Stimulated activated CD8-positive, alpha-beta memory T cell treated with anti-CD3 and anti-CD28 coated beads, Interleukin-15, amount 100 ng/mL, for 48 hours (primary cell): ENCODE measurements around the gene GALNT17.

Experiments used
- DNase-seq, 2 donors: peaks; one replicate each; pipeline ENCODE4 v3.0.0-alpha.2; 2020; ENCODE audit warnings: low read depth in 2 of 2

GALNT17 gene

GRCh38 chr7:71285571-71286145 is 153.7 kb downstream of the GALNT17 start:
- DNase-seq = no peak

- no peak for DNase-seq
Observed at GRCh38 chr7:71286336-71286735, 154.4 kb downstream of the GALNT17 start.

- DNase-seq = no peak
Observed at GRCh38 chr7:71286924-71287323, 155.0 kb downstream of the GALNT17 start.

- no peak for DNase-seq
Observed at GRCh38 chr7:71290452-71290851, 158.5 kb downstream of the GALNT17 start.

GRCh38 chr7:71298378-71298777 is 166.4 kb downstream of the GALNT17 start:
- no peak for DNase-seq

- no peak for DNase-seq
Observed at GRCh38 chr7:71300086-71300485, 168.1 kb downstream of the GALNT17 start.

GRCh38 chr7:71300603-71301002 is 168.7 kb downstream of the GALNT17 start:
- DNase-seq = no peak

GRCh38 chr7:71301167-71301566 is 169.2 kb downstream of the GALNT17 start:
- DNase-seq = no peak

- no peak for DNase-seq
Observed at GRCh38 chr7:71303566-71303965, 171.6 kb downstream of the GALNT17 start.

- no peak for DNase-seq
Observed at GRCh38 chr7:71308096-71308495, 176.2 kb downstream of the GALNT17 start.

GRCh38 chr7:71311576-71311975 is 179.6 kb downstream of the GALNT17 start:
- DNase-seq = no peak

GRCh38 chr7:71312755-71313490 is 181.0 kb downstream of the GALNT17 start:
- no peak for DNase-seq

GRCh38 chr7:71313553-71313952 is 181.6 kb downstream of the GALNT17 start:
- DNase-seq = no peak

GRCh38 chr7:71320916-71321315 is 189.0 kb downstream of the GALNT17 start:
- DNase-seq = no peak

GRCh38 chr7:71322201-71322600 is 190.3 kb downstream of the GALNT17 start:
- no peak for DNase-seq

- DNase-seq = no peak
Observed at GRCh38 chr7:71323726-71324125, 191.8 kb downstream of the GALNT17 start.

GRCh38 chr7:71325151-71325550 is 193.2 kb downstream of the GALNT17 start:
- no peak for DNase-seq

- DNase-seq = no peak
Observed at GRCh38 chr7:71326595-71326994, 194.7 kb downstream of the GALNT17 start.

GRCh38 chr7:71327946-71328345 is 196.0 kb downstream of the GALNT17 start:
- DNase-seq = no peak

- DNase-seq = no peak
Observed at GRCh38 chr7:71329030-71329660, 197.2 kb downstream of the GALNT17 start.

GRCh38 chr7:71332207-71332606 is 200.3 kb downstream of the GALNT17 start:
- DNase-seq = no peak

- DNase-seq = no peak
Observed at GRCh38 chr7:71334541-71334940, 202.6 kb downstream of the GALNT17 start.

GRCh38 chr7:71338866-71339265 is 206.9 kb downstream of the GALNT17 start:
- DNase-seq = no peak
